HG03159 (cell line): ENCODE measurements around the gene CNNM4.
A peak's percentile ranks its signal among the peaks of the same experiment; 100 is the strongest.

Experiments
- ATAC-seq: cut with Tn5 transposase; IDR thresholded peaks from one replicate; pipeline ENCODE4 v1.9.1; 2021; ENCODE audit warnings: mild to moderate bottlenecking, moderate library complexity; ENCODE audit not compliant: unreplicated experiment

The CNNM4 gene

GRCh38 chr2:96830044-96830562 is 69.4 kb downstream of the CNNM4 start:
- no peak for ATAC-seq

DNA sequence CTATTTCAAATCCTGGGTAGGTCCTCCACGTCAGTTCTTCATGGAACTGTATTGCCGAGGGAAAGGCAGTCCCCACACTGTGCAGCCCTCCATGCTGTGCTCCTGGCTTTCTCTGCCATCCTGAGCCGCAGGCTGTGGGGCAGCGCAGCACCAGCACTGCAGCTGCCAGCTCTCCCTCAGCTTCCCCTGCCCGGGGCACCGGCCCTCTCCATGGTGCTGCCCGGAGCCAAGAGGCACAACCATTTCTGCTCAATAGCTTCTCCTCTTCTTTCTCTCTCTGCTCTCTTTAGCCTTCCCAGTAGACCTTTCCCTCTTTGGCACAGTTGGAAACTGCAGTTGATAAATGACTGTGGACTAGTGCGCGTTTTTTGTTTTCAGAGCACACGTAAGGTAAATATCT is 71.0 kb downstream of the CNNM4 start:
- no peak for ATAC-seq

GRCh38 chr2:96832408-96832753 is 71.7 kb downstream of the CNNM4 start:
- no peak for ATAC-seq

- no peak for ATAC-seq
Measured at GRCh38 chr2:96832754-96833507, 72.2 kb downstream of the CNNM4 start.

DNA sequence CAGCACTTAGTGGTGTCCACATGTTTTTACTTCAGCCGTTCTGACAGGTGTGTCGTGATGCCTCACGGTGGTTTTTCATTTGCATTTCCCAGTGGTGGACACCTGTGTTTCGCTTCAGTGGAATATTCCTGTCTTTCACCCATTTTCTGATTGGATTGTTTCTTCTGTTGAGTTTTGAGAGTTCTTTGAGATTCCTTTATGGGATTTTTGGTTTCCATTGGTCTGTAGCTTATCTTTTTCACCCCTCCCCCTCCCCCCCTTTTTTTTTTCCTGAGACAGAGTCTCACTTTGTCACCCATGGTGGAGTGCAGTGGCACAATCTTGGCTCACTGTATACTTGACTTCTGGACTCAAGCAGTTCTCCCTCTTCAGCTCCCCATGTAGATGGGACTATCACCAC is 75.1 kb downstream of the CNNM4 start:
- ATAC-seq: no peak

DNA sequence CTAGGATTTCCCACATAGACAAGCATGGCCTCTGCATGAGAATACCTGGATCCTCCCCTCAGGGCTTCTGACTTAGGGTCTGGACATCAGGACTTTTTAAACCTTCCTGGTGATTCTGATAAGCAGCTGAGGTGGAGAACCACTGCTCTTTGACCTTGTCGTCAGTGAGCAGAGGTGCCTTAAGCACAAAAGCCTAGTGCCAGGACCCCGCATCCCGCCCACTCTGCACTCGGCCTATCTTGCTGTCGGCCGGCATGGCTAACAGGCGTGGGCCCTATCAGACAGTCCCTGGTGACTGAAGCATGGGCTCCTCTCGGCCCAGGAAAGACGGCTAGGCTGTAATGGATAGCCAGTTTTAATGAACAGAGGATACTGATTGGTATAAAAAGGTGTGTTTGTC is 76.9 kb downstream of the CNNM4 start:
- no peak for ATAC-seq

GRCh38 chr2:96838345-96839292 is 77.9 kb downstream of the CNNM4 start:
- no peak for ATAC-seq

DNA sequence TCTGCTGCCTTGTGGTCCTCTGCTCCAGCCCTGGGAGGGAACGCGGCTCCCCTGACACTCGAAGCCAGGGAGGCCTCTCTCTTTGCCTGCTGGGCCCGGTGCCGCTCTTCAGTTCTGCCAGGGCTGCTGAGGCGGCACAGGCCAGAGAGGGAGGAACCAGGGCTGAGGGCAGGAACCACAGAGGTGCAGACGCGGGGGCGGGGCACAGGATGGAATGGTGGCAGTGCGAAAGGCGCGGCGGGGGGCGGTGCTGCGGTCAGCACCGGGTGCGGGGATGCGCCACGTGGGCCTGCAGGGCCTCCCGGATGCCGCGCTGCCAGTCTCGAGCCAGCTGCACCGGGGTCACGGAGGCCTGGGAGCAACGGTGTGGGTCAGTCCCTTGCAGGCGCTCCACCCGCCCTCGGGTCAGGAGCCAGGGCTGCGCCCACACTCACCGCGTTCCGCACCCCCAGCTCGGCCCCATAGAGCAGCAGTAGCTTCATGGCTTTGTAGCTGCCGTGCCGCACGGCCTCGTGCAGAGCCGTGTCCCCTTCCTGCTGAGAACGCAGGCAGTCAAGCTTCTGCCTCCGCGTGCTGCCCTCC is 78.7 kb downstream of the CNNM4 start:
- ATAC-seq: peak; percentile 74

DNA sequence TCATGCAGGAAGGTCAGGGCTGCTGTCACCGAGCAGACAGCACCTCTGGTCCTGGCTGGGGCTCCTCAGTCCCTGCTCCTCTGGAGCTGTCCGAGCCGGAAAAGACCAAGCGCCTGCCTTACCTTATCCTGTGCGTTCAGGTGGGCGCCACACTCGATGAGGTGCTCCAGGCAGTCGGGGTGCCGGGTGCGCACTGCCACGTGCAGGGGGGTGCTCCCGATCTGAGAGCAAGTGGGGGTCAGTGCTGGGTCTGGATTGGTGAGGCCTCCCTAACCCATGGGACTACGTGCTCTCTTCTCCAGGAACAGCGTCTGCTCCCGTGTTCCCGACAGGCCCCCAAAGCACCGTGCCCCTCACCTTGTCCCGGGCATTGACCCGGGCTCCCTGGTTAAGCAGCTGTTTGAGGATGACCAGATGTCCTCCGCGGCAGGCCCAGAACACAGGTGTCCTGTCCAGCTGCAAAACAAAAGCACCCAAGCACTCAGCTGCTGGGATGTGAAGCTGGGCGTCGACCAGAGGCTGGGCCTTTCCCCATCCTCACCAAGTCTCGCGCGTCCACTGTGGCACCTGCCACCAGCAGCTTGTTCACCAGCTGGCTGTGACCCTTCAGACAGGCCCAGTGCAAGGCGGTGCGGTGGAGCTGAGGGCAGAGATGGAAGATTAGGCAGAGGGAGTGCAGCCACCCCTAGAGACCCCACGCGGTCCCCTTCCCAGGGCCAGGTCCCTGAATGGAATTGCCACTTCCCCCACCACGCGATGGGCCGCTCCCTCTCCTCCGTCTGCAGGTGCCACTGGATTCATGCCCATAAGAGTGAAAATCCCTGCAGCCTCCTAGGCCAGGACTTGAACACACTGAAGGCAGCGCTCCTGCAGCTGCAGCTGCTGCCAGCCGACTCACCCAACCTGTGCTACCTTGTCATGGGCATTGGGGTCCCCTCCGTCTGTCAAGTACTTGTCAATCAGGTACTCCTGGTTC is 79.5 kb downstream of the CNNM4 start:
- ATAC-seq: no peak

DNA sequence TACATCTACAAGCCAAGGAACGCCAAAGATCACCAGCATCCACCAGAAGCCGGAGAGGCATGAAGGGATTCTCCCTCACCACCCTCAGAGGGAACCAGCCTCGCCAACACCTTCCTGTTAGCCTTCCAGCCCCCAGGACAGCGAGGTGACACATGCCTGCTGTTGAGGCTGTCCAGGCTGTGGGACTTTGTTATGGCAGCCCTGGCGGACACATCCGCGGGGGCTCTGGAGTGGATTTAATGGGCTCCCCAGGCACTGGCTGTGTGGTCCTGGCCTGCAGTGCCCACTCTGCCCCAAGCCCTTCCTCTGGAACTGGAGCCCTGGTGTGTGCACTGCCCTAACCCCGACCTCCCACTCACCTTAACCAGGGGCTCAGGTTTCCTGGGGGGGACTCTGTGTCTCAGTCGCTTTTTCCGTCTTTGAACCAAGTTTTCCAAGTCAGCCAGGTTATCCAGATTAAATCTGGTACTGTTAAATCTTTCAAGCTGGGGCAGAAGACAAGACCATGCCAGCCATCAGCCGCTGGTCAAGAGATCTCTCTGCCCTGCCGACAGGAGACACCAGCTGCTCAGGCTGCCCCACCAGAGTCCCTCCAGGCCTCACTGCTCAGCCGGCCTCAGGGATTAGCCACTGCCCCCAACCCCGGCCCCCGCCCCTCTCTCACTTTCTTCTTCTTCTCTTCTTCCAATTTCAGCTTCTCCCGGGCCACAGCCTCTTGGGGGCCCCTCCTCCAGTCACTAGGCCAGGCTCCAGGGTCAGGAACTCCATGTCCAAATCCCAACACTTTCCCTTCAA is 81.2 kb downstream of the CNNM4 start:
- no peak for ATAC-seq

DNA sequence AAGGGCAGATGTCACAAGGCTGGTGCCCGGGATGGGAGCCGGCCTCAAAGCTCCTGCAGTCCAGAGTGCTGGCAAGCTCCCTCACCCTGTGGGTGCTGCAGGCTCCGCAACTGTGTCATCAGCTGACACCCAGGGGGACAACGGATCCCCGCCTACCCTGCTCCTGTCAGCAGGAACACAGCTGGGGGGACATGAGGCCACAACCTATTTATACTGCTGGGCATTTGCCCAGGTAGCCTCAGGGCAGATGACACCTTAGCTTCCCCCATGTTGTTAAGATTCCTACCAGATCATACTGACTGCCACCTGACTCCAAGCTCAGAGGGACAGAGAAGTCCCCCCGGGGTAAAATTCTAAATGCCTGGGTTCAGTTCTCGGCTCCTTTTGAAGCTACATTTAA is 81.9 kb downstream of the CNNM4 start:
- no peak for ATAC-seq

- no peak for ATAC-seq
Measured at GRCh38 chr2:96843538-96844268, 83.0 kb downstream of the CNNM4 start, which contains the start of gene ANKRD23. Gene ANKRD23, minus strand, starts transcription at chr2:96844021. Its CDS starts 29 bp downstream, at chr2:96843992.

GRCh38 chr2:96844405-96844808 is 83.7 kb downstream of the CNNM4 start:
- no peak for ATAC-seq

DNA sequence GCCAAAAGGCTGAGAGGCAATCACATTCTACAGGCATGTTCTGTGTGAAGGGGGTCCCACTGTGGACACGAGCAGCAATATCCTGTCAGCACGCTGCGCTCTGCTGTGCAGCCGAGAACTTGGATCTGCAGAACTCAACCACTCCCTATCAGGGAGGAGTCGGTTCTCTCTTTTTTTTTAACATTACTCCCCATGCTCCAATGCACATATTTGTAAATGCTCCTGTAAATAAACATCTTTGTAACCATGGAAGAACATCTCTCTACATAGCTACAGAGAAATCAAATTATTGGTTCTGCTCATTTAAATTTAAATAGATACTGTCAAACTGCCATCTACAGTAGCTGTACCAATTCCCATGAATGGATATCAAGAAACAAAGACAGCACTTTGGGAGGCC is 86.1 kb downstream of the CNNM4 start:
- no peak for ATAC-seq

- no peak for ATAC-seq
Measured at GRCh38 chr2:96847586-96847985, 86.9 kb downstream of the CNNM4 start.

- no peak for ATAC-seq
Measured at GRCh38 chr2:96848264-96848663, 87.6 kb downstream of the CNNM4 start.

- no peak for ATAC-seq
Measured at GRCh38 chr2:96852667-96853066, 92.0 kb downstream of the CNNM4 start.

- ATAC-seq: no peak
Measured at GRCh38 chr2:96853321-96853720, 92.6 kb downstream of the CNNM4 start.
